NCI-H524 treated with DMSO at 0.1 percent for 48 hours (cell line): Measurements from ENCODE around the gene TPK1.
"Not testable (repeated sequence)": the region's sequence is repeated elsewhere in the genome, so short reads cannot be mapped to it uniquely, and the experiment has no call there.

ENCODE experiments used
- DNase-seq: peaks from one replicate; lab custom pipeline; 2025; lab: John Stamatoyannopoulos, UW

TPK1 gene

DNA sequence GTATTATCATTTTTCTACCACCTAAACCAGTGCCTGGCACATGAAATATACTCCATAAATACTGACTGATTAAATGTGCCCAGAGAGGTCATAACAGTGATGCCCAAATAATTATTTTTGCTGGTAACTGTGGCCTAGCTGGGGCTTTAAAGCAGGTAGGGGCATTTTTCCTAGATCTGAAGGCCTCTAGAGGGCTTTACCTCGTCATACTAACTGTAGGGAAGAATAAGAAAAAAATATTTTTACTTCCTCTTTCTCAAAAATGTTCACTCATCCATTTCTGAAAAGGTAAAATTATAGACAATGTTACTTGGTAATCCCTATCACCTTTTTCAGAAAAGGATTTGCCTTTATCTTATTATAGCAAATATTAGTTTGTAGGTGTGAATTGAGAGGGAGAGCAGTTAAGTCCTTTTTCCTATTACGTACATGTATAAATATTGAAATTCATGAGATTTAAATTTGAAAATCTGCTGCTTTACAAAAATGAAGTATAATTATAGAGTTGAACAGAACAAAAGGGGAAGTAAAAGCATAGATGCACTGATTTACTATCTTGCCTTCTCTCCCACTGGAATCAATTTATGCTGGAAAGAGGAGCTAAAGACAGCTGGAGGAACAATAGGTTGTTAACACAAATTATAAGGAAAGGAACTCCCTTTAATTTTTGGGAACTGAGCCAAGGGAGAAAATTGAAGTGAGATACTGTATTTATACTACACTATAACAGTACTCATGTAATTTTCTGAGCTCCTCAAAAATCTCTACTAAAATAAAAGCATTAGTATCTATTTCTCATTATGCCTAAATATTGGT lies 360.8 kb downstream of the TPK1 start:
- DNase-seq: no peak

DNA sequence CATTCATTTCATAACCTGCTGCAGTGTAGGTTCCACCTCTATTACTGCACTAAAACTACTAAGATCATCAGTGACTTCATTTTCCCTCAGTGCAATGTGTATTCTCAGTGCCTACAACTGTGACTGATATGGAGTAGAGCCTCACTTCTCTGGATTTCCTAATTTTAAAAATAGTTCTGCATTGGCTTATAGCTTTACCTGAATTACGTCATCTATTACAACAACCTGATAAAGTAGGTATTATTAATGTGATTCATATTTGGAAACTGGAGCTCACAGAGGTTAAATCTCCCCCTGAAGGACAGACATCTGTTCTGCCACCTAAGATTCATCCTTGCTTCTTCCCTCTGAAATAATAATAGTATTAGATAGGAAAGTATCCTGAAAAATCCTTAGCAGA lies 361.5 kb downstream of the TPK1 start:
- no peak for DNase-seq

DNA sequence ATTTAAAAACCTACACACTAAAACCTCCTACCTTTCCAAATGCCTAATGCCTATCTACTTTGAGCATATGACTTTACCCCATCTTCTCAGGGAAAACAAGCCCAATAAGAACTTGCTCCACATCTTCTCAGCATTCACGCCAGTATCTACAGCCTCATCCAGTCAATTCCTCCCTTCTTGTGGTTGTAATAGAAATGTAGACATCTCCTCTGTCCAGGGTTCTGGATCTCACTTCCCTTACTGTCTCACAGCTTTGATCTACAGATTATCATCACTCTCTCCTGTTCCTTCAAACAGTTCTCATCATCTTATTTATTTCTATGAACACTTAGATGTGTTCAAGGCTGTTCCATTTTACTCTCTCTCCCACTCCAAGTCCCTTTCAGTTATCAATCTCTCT lies 361.9 kb downstream of the TPK1 start:
- DNase-seq: no peak

DNA sequence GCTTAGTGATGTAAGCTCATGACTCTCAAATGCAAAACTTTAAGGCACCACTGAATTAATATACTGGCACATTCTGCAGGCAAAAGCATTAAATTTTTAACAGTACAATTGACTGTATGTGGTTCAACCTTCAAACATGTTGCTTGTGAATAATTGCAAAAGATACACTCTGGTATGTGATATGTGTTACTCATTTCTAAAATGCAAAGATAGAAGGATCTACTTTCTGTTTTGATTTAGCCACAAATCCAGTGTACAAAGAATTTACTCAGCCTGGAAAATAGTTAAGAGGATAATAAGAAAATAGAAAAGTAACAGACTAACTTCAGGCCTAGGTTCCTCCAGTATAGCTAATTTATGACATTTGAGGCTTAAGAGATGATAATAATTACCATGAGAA lies 365.8 kb downstream of the TPK1 start:
- no peak for DNase-seq

DNA sequence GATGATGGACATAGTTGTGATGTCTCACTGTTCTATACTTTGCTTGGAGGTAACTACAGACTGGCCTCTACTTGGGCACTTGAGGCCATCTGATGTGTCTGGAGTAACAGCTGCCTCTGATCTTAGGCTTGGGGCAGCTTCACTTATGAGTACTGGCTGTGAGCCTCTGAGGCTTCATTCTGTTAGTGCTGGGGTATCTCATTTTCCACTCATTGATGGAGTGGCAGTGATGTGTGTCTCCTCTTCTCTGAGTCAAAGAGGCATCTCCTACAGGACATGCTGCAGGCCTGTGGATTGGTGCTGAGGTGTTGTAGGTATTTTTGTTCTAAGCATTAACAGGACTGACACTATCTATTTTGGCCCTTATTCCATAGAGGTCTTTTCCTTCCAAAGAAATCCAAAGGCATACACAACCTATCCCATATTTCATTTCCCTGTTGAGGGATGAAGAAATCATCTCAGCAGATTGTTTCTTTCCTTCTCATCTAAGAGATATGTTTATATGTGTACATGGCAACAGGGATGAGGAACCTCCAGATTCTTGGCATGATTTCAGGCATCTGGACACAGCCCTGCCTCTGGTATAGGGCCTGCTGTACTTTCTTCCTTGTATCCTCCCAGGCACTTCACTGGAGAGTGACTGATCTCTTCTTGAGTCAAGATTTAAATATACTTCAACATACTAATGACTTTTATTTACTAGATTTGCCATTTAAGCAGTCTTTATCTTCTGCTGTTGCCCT lies 366.7 kb downstream of the TPK1 start:
- DNase-seq: no peak

DNA sequence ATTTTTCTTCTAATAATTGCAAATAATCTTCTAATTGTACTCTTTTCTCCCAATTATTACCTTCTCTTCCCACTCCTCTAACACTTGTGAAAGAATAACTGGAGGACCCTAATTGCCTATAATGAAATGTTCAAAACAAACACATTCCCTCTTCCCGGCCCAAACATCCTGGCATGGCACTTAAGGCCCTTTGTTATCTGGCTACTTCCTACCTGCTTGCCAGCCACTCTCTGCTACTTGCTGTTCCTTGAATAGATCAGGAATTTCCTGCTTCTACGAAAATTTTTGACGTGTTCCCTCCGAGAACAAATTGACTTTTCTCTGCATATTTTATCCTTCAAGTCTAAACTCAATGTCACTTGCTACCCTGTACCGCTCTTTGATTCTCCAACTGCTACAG lies 376.2 kb downstream of the TPK1 start:
- no peak for DNase-seq

DNA sequence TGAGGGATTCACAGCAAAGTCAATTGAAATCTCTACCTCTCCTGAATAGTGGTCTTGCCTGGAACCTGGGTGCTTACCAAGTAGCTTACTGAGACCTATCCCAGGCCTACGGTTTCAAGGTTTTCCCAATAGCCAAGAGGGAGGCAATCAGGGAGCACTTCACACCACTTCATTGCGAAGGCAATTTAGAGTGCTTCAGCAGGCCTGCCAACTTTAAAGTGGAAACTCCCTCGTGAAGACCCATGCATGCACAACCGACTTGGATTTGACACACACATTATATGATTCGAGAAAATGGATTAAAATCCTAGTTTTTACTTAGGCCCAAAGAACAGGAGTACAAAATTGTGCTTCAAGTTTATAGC lies 380.8 kb downstream of the TPK1 start:
- no peak for DNase-seq

DNA sequence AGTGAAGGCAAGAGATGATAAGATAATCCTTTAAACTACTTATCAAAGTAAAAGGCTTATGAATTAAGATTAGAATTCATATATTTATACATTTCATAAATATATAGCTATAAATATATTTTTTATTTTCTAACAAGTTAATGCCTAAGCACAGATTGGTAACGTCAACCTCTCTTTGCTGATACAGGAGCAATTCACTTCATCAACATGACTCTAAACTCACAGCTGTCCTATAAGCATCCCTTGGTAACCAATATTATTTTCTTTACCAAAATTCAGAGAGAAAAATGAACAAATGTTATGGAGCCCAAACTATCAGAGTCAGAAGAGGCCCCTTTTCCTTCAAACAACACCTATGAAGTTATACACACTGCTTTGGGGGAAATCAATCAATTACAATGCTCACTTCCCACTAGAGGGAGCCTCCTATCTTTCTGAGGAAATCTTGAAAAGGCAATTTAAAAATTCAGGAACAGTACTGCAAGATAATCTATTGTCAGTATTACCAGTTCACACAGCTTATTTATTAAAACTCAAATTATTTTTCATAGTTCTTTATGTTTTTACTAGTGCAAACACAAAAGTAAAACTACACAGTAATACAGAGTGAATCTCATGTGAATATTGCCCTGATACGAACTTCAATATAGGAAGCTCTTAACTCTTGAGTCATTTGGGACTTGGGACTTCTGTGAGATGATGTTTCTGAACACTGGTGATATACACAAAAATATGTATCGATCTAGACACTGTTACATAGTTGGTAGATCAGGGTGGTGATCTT lies 381.4 kb downstream of the TPK1 start:
- no peak for DNase-seq

DNA sequence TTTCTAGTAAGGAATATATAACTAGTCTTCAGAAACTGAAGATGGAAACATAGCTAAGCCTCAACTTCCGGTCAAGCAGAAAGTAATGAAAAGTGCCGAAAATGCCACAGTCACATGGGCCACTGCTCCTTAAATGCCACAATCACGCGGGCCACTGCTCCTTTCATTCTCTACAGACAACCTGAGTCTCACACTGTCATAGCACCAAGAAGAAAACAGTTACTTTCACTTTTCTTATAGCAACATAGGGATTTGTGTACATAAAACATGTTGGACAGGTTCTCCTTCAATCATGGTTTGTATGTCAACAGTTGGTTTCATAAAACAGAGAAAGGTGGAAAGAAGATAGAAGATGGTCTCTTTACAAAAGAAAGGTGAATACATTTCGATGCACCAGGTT lies 383.8 kb downstream of the TPK1 start:
- DNase-seq: no peak

DNA sequence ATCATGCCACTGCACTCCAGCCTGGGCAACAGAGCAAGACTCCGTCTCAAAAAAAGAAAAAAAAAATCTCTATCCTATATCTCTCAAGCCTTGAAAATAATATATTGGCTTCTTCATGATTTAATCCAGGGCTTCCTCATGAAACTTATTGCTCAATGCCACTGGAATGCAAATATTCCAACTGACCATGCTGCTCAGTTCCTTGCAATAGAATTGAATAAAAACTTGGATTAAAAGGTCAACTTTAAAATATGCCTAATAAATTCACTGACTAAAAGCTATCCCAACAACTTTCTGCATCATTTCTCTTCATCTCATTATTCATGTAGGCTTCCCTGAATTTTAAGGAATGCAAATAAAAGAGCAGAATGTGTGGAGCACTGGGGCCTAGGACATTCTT lies 390.3 kb downstream of the TPK1 start:
- no peak for DNase-seq

DNA sequence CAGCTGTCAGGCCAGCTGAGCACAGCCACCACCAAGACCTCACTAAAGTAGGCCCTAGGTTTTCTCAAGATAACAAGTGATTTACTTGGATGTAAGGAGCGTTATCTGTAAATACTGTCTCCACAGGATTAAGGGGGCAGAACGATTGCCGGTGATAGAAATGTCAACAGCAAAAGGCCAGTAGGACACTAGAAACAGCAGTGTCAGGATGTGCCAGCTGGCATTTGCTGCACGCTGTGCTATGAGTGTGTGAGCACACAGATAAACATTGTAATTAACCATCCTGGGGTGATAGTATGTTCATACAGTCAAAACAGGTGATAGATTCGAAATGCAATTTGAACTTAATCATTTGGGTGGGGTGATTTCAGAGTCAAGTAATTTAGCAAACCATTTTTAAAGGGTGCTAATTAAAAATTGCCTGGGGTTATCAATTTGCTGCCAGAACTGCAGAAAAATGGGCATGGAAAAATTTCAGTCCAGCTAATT lies 396.1 kb downstream of the TPK1 start:
- DNase-seq: no peak

DNA sequence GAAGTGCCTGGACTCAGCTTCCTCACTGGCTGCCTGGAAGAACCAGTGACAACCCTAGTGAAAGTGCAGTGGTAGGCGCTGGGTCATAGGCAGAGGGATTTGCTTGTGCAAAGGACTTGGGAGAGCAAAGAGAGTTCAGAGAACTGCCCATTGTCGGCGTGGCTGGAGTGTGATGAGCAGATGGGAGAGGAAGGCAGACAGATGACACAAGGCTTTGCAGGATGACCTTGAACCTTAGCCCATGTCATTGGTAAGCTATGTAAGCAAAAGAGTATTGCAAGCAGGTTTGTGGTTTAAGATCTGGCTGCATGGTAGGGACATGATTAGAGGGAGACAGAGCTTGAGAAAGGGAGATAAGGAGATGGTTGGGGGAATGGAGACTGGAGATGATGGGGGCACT lies 397.1 kb downstream of the TPK1 start:
- no peak for DNase-seq

DNA sequence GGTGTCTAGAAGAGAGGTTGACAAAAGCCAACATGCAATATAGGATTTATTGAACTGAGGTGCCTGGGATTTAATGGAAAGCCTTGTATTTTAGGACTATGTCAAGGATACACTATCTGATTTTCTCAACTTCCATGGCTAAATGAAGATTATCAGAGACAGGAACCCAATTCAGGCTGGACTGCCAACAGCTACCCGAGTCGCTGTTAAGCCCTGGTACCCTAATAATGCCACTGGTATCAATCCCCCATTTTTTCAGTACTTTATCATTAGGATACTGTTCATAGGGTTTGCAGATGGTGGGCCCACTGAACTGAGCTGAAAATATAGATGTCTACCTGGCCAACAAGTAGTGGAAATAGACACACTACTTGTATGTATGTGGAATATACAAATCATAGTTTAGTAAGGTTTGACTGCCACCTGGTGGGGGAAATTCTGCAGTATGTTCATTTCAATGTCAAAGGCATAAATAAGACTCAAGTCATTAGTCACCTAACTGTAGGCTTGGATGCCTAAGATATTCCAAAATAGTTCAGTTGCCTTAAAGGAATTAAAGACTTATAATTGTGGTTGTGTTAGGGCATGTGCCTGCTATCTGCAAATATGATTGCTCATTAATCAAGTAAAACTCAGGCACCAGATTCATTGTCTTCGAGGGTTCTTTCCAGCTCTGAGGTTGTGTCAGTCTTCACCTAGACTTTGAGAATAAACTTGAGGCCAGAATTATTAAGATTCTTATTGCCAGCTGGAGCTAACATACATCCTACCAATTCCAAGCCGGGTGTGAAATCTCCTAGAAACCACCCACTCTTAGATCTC lies 398.3 kb downstream of the TPK1 start:
- no peak for DNase-seq

DNA sequence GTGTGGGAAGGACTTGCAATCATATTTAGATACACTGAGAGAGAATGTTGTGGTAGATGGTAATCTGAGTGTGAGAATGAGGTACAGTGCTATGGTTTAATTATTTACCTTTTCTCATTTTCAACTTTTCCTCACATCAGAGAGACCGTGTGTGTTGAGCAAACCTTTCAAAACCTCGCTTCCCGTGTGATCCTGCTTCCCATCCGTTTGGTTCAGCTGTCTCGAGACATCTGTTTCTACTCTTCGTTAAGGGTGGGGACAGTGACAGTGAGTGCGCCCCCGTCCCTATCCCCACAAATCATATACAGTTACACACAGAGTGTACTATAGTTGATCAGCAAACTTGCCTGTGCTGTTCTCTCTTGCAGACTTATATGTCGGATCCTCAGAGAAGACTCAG lies 399.4 kb downstream of the TPK1 start:
- DNase-seq: no peak

DNA sequence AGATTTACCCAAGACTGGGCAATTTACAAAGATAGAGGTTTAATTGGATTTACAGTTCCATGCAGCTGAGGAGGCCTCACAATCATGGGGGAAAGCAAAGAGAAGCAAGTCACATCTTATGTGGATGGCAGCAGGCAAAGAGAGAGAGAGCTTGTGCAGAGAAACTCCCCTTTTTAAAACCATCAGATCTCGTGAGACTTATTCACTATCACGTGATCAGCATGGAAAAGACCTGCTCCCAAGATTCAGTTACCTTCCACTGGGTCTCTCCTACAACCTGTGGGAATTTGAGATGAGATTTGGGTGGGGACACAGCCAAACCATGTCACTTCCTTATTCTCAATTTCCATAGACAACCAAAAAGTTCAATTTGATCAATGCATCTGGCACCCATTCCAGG lies 407.4 kb downstream of the TPK1 start:
- no peak for DNase-seq

DNA sequence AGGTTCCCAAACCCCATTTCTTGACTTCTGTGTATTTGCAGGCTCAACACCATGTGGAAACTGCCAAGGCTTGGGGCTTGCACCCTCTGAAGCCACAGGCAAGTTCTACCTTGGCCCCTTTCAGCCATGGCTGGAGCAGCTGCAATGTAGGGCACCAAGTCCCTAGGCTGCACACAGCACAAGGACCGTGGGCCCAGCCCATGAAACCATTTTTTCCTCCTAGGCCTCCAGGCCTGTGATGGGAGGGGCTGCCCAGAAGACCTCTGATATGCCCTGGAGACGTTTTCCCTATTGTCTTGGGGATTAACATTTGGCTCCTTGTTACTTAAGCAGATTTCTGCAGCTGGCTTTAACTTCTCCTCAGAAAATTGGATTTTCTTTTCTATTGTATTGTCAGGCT lies 408.3 kb downstream of the TPK1 start:
- DNase-seq: not testable (repeated sequence)

DNA sequence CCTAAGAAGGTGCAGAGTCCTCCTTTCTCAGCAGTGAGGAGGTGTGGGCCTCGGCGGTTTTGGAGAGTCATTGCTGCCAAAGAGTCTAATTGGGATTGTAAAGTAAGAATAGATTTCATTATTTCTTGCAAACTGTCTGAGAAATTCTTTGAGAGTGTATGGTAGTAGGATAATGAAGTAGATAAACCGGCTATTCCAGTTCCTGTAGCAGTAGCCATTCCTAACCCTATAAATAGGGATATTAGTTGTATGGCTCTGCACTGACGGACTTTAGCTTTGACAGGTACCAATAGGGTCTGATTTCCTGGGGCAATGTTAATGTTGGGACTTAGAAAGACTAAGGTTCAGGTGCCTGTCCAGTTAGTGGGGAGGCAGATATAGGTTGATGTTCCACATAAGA lies 416.9 kb downstream of the TPK1 start:
- not testable (repeated sequence) for DNase-seq

DNA sequence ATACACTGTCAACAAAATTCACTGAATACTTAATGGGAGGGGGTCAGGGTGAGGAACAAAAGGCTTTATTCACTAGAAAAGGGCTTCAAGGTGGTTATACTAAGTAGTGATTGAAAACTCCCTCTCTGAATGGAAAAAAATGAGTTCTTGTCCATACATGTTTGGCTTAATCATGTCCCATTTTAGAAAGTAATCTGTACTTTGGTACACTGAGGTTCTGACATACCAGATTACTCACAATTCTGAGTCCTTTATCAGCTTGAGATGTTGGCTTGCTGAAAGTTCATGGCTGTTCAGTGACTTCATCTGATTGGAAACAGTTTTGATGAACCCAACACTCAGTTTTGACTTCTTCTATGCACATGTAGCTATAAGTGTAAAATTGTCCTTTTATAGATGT lies 419.5 kb downstream of the TPK1 start:
- DNase-seq: no peak

DNA sequence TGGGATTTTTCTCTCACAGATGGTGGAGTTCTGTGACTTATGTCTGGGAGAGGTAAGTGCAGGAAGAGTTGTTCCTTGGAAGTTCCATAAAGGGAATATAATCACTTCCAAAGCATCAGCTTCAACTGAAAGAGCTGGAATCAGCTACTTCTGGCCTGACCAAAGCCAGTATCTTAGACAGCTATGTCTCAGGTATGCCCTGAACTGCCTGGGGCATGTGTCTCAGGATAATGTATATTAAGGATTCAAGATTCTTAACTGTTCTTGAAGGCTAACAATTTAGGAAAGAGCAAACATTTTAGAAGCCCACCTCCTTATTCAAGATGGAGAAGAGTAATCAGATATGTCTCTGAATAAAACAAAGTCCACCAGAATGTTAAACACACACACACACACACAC lies 420.0 kb downstream of the TPK1 start:
- no peak for DNase-seq

DNA sequence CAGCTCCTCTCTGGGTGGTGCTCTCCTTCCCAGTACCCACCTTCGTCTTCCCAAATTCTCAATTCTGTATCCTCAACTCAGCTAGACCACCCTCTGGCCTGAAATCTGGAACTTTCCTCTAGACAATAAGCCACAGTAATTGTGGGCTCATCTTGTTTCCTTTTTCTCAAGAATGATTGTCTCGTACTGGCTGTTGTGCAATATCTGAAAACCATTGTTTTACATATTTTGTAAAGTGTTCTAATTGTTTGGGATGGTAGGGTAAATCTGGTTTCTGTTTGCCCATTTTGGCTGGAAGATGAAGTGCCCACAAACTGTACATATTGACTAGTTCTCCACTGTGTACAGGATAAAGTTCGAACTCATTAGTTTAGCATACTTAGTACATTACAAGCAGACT lies 421.0 kb downstream of the TPK1 start:
- no peak for DNase-seq

DNA sequence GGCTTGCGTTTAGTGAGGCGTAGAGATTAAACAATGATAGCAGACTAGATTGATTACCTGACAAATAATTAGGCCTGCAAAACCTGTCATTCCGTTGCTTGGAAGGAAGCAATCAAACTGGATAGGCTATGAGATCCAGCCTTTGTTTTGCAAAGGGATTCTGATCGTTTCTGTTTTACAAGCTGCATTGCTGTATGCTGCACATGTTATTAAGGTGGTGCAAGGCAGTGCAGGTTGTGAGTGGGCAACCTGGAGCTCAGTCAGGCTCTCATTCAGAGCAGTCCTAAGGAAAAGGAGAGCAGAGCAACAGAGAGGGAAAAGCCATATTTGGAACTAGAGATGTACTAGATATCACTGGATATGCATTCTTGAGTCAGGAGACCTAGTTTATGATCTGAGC lies 425.4 kb downstream of the TPK1 start:
- no peak for DNase-seq

DNA sequence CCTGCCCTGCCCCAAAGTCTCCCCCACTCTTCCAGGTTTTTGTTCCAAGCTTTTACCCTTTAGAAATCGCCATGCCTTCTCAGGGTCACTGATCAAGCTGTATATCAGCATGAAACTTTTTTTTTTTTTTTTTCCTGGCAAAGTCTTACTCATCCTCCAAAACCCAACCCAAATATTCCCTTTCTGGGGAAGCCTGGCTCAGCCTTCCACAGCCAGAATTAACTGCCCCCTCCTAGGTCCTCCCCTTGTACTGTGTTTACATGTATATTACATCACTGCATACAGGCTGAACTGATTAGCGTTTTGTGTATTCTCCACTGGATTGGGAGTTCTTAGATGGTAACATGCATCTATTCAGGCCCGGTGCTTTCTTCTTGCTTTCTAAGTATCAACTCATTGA lies 427.7 kb downstream of the TPK1 start:
- no peak for DNase-seq
